Stomach (tissue), 9 donors: ENCODE results near the gene PPP1R1A. TPM values are rescaled to one million over a fixed set of nuclear protein-coding genes. Genes with fewer than 3 reads are reported as not detected.

Experiments used
- DNase-seq, 2 donors: peaks; one replicate each; pipeline versions ENCODE4 v3.0.0 to v3.0.0-alpha.2; 2013 to 2019
- H3K27ac ChIP-seq, 5 donors: fragments of 200-600 bp in 4 of 5; sonication (generic) in 4 of 5; one replicate each; pipeline ENCODE4 v1.5.1; 2013 to 2019; ENCODE audit warnings: mild to moderate bottlenecking in 1 of 5, moderate library complexity in 1 of 5
- H3K27me3 ChIP-seq, 3 donors: fragments of 200-600 bp; sonication (generic); one replicate each; pipeline ENCODE4 v1.5.1; 2017 to 2019; ENCODE audit warnings: mixed run types in 1 of 3
- H3K36me3 ChIP-seq, 4 donors: fragments of 200-600 bp; sonication (generic); 1 replicate in 3 of 4; 2 replicates in 1 of 4; pipeline ENCODE4 v1.5.1; 2016 to 2019
- H3K4me1 ChIP-seq, 4 donors: fragments of 200-600 bp; sonication (generic); one replicate each; pipeline ENCODE4 v1.5.1; 2016 to 2019
- H3K4me3 ChIP-seq, 4 donors: fragments of 200-600 bp; sonication (generic) in 3 of 4; one replicate each; pipeline ENCODE4 v1.5.1; 2016 to 2019; ENCODE audit warnings: mild to moderate bottlenecking in 1 of 4
- H3K9me3 ChIP-seq, 4 donors: fragments of 200-600 bp; sonication (generic); one replicate each; pipeline ENCODE4 v1.5.1; 2016 to 2019
- EP300 ChIP-seq: sonication (generic); formaldehyde crosslinking; IDR thresholded peaks from one replicate; pipeline ENCODE4 v1.6.1; 2017; ENCODE audit warnings: antibody characterized with exemption
- POLR2A ChIP-seq, 4 donors: fragments of 450-650 bp; IDR thresholded peaks; one replicate each; pipeline ENCODE4 v1.6.1; 2016; ENCODE audit warnings: antibody characterized with exemption in 4 of 4, control low read depth in 2 of 4, mild to moderate bottlenecking in 1 of 4, moderate library complexity in 1 of 4
- POLR2AphosphoS5 ChIP-seq, 3 donors: sonication (generic); formaldehyde crosslinking; IDR thresholded peaks; one replicate each; pipeline ENCODE4 v1.6.1; 2016; ENCODE audit warnings: antibody characterized with exemption in 3 of 3
- WGBS, 5 donors: extraction: QIAGEN DNeasy Blood & Tissue Kit in 3 of 5; methylation state at CpG; one replicate each; pipeline versions ENCODE4 v1.1.5 to v1.1.7; 2013 to 2018; 5-methylcytosine and 5-hydroxymethylcytosine counted together
- intact Hi-C: fragments of 100-400 bp; cut with DNase I; formaldehyde crosslinking; loops from one replicate; pipeline ENCODE4 v1.15.1; 2023; ENCODE audit warnings: low total_unique reads
- polyA plus RNA-seq, 3 donors: library from polyadenylated mRNA; stranded (reverse); fragments of 200-250 nt; gene quantifications; one replicate each; pipeline ENCODE4 v1.2.3, GENCODE V29; 2013
- total RNA-seq, 5 donors: library from RNA; depleted of rRNA; stranded (reverse); fragments of >200 nt; gene quantifications; one replicate each; pipeline versions ENCODE4 v1.1.0 to v1.2.3, GENCODE V29; 2014 to 2016
- TF ChIP-seq, protein P1 (sequence below), 7 experiments: fragments of 450-650 bp in 4 of 7; fragments of 200-600 bp in 3 of 7; sonication (generic) in 3 of 7; IDR thresholded peaks; one replicate each; pipeline ENCODE4 v1.5.1; 2016 to 2019; ENCODE audit warnings: antibody characterized with exemption in 7 of 7, control low read depth in 2 of 7, mild to moderate bottlenecking in 1 of 7
- donor health status: healthy with polysubstance abuse.
- donor health status: Bipolar disorder and iron deficiency.
- donor health status: healthy.

Gene PPP1R1A
- total and polyA plus RNA-seq, 8 donors = 2.6 to 313 (median 5.9) TPM; not detected in 1

DNA sequence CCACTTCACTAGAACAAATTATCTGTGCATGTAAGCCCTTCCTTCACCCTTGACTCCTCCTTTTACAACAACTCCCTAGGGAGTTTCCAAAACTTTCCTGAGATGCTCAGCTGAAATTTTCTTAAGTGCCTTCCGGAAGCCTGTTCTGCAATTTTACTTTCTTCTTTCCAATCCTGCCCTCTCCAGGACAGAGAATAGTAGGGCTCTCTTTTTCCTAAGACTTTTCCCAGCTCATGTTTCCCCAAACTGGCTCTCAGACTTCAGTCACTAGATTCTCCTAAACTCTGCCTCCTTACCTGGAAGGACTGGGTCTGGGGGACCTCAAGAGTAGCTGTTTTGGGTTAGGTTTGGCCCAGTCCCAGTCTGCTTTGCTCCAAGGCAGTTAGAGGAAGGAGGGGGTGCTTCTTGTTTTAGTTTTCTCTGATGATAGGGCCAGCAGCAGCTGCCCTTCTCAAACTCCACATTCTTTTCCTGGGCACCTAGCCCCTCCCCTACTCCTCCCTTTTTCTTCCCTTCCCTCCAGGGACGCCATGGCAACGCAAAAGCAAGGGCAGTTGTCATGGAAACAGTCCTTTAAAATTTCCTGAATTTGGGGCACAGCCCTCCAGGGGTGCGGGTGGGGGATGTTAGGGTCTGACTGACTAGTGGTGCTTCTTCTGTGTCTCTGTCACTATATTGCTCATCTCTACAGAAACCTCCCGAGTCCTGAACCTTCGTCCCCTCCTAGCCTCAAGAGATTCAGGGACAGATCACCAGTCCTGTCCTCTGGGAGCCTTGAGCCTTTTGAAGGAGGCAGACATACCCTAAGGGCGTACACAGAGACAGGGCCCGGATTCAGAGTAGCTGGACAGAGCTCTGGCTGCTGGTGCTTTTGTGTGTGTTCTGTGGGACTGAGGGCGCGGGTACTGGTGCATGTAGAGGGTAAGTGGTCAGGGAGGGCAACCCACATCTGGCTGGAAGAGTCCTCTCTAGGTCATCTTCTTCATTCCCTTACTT, 17.0 kb downstream of the PPP1R1A start:
- intact Hi-C loops = no loop called here
- WGBS, 5 donors = 72 to 76% (median 74%) methylated on average over 10 of the region's 10 CpGs

DNA sequence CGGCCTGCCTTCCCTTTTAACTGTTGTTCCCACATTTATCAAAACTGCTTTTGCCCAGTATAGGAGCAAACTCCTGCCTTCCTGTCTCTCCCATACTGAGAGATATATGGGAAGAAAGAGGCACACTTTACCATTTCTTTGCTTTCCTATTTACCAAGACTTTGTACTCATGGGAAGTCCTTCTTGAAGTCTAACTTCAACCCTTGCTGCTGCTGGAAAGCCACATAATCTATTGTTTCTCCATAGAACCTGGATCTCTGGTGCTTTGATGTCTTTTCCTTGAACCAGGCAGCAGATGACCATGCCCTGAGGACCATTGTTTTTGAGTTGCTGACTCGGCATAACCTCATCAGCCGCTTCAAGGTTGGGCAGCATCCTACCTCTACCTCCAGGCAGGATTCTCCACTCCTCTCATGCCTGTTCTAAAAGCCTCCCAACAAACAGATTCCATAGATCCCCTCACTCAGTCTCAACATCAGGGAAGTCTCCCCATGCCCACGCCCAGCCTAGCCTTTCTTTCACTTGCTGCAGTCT, 18.4 kb downstream of the PPP1R1A start:
- DNase-seq = no peak
- 94 to 100% (median 95%) methylated on average over 4 of the region's 4 CpGs for WGBS, 5 donors
- H3K9me3 ChIP-seq = no peaks in the 10 kb centered on the region
- H3K27ac ChIP-seq = no peak overlapping the region
- peaks cover 3 to 25% (median 14%) of the 10 kb centered on the region in 4 donors for H3K36me3 ChIP-seq
- no peak for TF ChIP-seq POLR2A (IDR thresholded peaks at IDR 0.05)
- TF ChIP-seq POLR2AphosphoS5 (IDR thresholded peaks at IDR 0.05) = no peak
- no peak for TF ChIP-seq EP300
- TF ChIP-seq, protein P1, sequence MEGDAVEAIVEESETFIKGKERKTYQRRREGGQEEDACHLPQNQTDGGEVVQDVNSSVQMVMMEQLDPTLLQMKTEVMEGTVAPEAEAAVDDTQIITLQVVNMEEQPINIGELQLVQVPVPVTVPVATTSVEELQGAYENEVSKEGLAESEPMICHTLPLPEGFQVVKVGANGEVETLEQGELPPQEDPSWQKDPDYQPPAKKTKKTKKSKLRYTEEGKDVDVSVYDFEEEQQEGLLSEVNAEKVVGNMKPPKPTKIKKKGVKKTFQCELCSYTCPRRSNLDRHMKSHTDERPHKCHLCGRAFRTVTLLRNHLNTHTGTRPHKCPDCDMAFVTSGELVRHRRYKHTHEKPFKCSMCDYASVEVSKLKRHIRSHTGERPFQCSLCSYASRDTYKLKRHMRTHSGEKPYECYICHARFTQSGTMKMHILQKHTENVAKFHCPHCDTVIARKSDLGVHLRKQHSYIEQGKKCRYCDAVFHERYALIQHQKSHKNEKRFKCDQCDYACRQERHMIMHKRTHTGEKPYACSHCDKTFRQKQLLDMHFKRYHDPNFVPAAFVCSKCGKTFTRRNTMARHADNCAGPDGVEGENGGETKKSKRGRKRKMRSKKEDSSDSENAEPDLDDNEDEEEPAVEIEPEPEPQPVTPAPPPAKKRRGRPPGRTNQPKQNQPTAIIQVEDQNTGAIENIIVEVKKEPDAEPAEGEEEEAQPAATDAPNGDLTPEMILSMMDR (IDR thresholded peaks at IDR 0.05) = no peak
- H3K27me3 ChIP-seq = no peaks in the 10 kb centered on the region
- intact Hi-C loops = no loop called here
- H3K4me3 ChIP-seq = no peak overlapping the region
- no peaks in the 10 kb centered on the region for H3K4me1 ChIP-seq

More for the DNA sequence above, 17.0 kb downstream of the PPP1R1A start:
- Histone ChIP-seq H3K9me3 (no peaks in the 10 kb centered on the region), H3K4me1 (no peaks in the 10 kb centered on the region), H3K4me3 (no peak overlapping the region), H3K36me3 (peaks cover 3 to 34% (median 15%) of the 10 kb centered on the region in 4 donors), H3K27me3 (no peaks in the 10 kb centered on the region), H3K27ac (no peak overlapping the region)
- DNase-seq = no peak
- TF ChIP-seq EP300 = no peak
- no peak for TF ChIP-seq POLR2AphosphoS5 (IDR thresholded peaks at IDR 0.05)
- TF ChIP-seq POLR2A (IDR thresholded peaks at IDR 0.05) = no peak
- TF ChIP-seq, protein P1 (IDR thresholded peaks at IDR 0.05) = no peak

DNA sequence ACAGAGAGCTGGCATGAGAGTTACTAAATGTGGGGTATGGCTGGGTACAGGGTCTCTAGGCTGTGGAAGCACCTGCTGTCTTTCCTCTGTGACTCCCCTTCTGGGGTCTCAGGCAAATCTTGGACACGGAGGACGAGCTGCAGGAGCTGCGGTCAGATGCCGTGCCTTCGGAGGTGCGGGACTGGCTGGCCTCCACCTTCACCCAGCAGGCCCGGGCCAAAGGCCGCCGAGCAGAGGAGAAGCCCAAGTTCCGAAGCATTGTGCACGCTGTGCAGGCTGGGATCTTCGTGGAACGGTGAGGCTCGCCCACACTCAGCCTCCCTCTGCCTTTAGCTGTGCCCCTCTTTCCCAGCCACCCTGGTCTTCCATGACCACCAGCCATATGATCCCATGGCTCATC, 19.4 kb downstream of the PPP1R1A start:
- peaks cover 0 to 4% (median 0%) of the 10 kb centered on the region in 4 donors for H3K4me1 ChIP-seq
- WGBS, 5 donors = 89 to 94% (median 93%) methylated on average over 14 of the region's 14 CpGs
- intact Hi-C loops = no loop called here
- H3K4me3 ChIP-seq = no peak overlapping the region
- TF ChIP-seq EP300 = no peak
- TF ChIP-seq POLR2A (IDR thresholded peaks at IDR 0.05) = no peak
- TF ChIP-seq POLR2AphosphoS5 (IDR thresholded peaks at IDR 0.05) = no peak
- TF ChIP-seq, protein P1 (IDR thresholded peaks at IDR 0.05) = no peak
- H3K27me3 ChIP-seq = no peaks in the 10 kb centered on the region
- no peak for DNase-seq
- peaks cover 3 to 25% (median 14%) of the 10 kb centered on the region in 4 donors for H3K36me3 ChIP-seq
- no peak overlapping the region for H3K27ac ChIP-seq
- no peaks in the 10 kb centered on the region for H3K9me3 ChIP-seq

DNA sequence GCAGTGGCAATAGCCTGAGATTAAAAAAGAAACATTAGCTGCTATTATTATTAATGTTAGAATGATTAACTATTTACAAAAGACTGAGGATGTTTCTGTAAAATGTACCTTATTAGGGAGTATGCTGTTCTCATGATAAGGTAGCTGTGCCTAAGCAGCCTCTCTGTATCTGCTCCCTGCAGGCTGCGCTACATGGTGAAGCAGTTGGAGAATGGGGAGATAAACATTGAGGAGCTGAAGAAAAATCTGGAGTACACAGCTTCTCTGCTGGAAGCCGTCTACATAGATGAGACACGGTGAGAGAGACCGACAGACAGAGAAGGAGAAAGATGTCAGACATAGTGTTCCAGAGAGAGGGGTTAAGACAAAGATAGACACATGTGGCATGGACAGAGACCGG, 21.7 kb downstream of the PPP1R1A start:
- H3K9me3 ChIP-seq = no peaks in the 10 kb centered on the region
- intact Hi-C loops = no loop called here
- H3K27ac ChIP-seq = no peak overlapping the region
- DNase-seq = no peak
- H3K36me3 ChIP-seq = peaks cover 0 to 11% (median 4%) of the 10 kb centered on the region in 4 donors
- no peak overlapping the region for H3K4me3 ChIP-seq
- TF ChIP-seq, protein P1 (IDR thresholded peaks at IDR 0.05) = no peak
- TF ChIP-seq EP300 = no peak
- WGBS, 5 donors = 76 to 85% (median 85%) methylated on average over 5 of the region's 5 CpGs
- no peaks in the 10 kb centered on the region for H3K27me3 ChIP-seq
- H3K4me1 ChIP-seq = peaks cover 0 to 19% (median 5%) of the 10 kb centered on the region in 4 donors
